GM18507 (cell line): ENCODE data around the gene C2orf69.

Experiments
- DNase-seq: peaks from one replicate; pipeline ENCODE4 v3.0.0; 2011; ENCODE audit warnings: low read depth; ENCODE audit not compliant: insufficient read length; ENCODE audit errors: extremely low spot score
- FAIRE-seq: peaks from 2 replicates; lab custom pipeline; 2011; peaks lifted over from hg19 to GRCh38; lab: Jason Lieb, UNC

The C2orf69 gene

GRCh38 chr2:199911052-199911876, at the start of gene C2orf69:
C2orf69 (plus strand) TSS chr2:199911293; CDS start chr2:199911439, 146 bp downstream.
- DNase-seq (peak; percentile 84), FAIRE-seq (peak; percentile 98)

- DNase-seq = no peak
- no peak for FAIRE-seq
These were observed 48.3 kb upstream of the C2orf69 start for GRCh38 chr2:199862788-199863187.

- no peak for FAIRE-seq
- no peak for DNase-seq
These were observed 45.2 kb upstream of the C2orf69 start for GRCh38 chr2:199865905-199866304.

- FAIRE-seq = no peak
These were observed 42.5 kb upstream of the C2orf69 start for GRCh38 chr2:199868431-199869226.

GRCh38 chr2:199869227-199869541, 41.9 kb upstream of the C2orf69 start:
- DNase-seq = no peak
- FAIRE-seq = no peak

More at GRCh38 chr2:199868431-199869226, 42.5 kb upstream of the C2orf69 start:
- no peak for DNase-seq

- DNase-seq = no peak
- FAIRE-seq = no peak
These were observed 41.4 kb upstream of the C2orf69 start for GRCh38 chr2:199869653-199870052.

GRCh38 chr2:199870581-199870980, 40.5 kb upstream of the C2orf69 start:
- FAIRE-seq (no peak), DNase-seq (no peak)

GRCh38 chr2:199874209-199874608, 36.9 kb upstream of the C2orf69 start:
- DNase-seq (no peak), FAIRE-seq (no peak)

- FAIRE-seq = no peak
- no peak for DNase-seq
These were observed 35.7 kb upstream of the C2orf69 start for GRCh38 chr2:199875400-199875799.

GRCh38 chr2:199882667-199883066, 28.4 kb upstream of the C2orf69 start:
- FAIRE-seq = no peak

GRCh38 chr2:199883474-199884212, 27.4 kb upstream of the C2orf69 start:
- no peak for DNase-seq
- FAIRE-seq = no peak

More at GRCh38 chr2:199882667-199883066, 28.4 kb upstream of the C2orf69 start:
- no peak for DNase-seq

GRCh38 chr2:199895406-199895805, 15.7 kb upstream of the C2orf69 start:
- FAIRE-seq (no peak), DNase-seq (no peak)

- DNase-seq = no peak
- FAIRE-seq = no peak
These were observed 14.5 kb upstream of the C2orf69 start for GRCh38 chr2:199896617-199897016.

GRCh38 chr2:199901942-199902341, 9.2 kb upstream of the C2orf69 start:
- no peak for DNase-seq
- FAIRE-seq = no peak

- no peak for FAIRE-seq
These were observed 8.5 kb upstream of the C2orf69 start for GRCh38 chr2:199902486-199903110.

GRCh38 chr2:199903111-199903510, 8.0 kb upstream of the C2orf69 start:
- FAIRE-seq (no peak), DNase-seq (no peak)

More at GRCh38 chr2:199902486-199903110, 8.5 kb upstream of the C2orf69 start:
- no peak for DNase-seq

GRCh38 chr2:199907008-199907714, 3.9 kb upstream of the C2orf69 start:
- DNase-seq = no peak
- peak; percentile 62 for FAIRE-seq

GRCh38 chr2:199910338-199911051, 598 bp upstream of the C2orf69 start:
- DNase-seq (no peak), FAIRE-seq (no peak)

- no peak for FAIRE-seq
- no peak for DNase-seq
These were observed 726 bp downstream of the C2orf69 start for GRCh38 chr2:199911877-199912161.
